NK-92 treated with Interleukin-12 subunit alpha and Interleukin-12 subunit beta, amount 100 ng/mL, for 24 hours (cell line): Measurements from ENCODE around the gene TFF1.
"Not testable (repeated sequence)": the region's sequence is repeated elsewhere in the genome, so short reads cannot be mapped to it uniquely, and the experiment has no call there.

Experiments used
- DNase-seq: peaks from one replicate; lab custom pipeline; 2025; lab: John Stamatoyannopoulos, UW

Gene TFF1

DNA sequence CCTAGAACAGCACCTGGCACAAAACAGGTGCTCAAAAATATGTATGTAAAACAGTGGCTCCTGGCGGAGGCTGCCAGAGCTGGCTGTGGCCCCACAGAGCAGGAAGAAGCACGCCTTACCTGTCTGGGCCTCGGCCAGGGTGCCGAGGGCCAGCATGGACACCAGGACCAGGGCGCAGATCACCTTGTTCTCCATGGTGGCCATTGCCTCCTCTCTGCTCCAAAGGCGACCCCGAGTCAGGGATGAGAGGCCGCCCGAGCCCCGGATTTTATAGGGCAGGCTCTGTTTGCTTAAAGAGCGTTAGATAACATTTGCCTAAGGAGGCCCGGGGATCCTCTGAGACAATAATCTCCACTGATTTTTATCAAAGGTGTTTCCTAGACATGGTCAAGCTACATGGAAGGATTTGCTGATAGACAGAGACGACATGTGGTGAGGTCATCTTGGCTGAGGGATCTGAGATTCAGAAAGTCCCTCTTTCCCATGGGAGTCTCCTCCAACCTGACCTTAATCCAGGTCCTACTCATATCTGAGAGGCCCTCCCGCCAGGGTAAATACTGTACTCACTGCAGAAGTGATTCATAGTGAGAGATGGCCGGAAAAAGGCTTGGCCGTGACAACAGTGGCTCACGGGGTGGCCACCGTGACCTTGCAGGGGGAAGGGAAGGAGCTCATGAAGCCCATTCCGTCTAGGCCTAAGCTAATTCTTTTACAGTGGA is at the start of gene TFF1:
TFF1 (minus strand) TSS at position 244 of the 719 bp plus-strand sequence; CDS start at position 204, 40 bp downstream.
- DNase-seq = no peak

GRCh38 chr21:42414928-42415769 is 48.8 kb upstream of the TFF1 start:
- DNase-seq = no peak

GRCh38 chr21:42414553-42414927 is 48.2 kb upstream of the TFF1 start:
- DNase-seq = no peak

- no peak for DNase-seq
Measured at GRCh38 chr21:42414066-42414465, 47.7 kb upstream of the TFF1 start.

- DNase-seq = no peak
Measured at GRCh38 chr21:42413500-42413899, 47.2 kb upstream of the TFF1 start.

DNA sequence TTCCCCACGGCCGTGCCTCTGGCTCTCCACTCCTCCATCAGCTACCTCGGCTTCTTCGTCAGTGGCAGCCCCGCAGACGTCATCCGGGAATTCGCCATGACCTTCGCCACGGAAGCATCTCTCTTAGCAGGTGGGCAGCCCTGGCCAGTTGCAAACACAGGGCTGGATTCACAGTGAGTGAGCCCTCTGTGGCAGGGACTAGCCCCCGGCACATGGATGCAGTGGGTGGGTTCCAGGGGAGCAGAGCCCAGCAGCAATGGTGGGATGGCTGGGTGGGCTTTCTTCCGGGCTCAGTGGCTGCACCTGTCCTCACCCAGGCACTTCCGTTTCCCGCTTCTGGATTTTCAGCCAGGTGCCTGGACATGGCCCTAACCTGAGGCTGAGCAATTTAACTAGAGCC is 46.8 kb upstream of the TFF1 start:
- no peak for DNase-seq

DNA sequence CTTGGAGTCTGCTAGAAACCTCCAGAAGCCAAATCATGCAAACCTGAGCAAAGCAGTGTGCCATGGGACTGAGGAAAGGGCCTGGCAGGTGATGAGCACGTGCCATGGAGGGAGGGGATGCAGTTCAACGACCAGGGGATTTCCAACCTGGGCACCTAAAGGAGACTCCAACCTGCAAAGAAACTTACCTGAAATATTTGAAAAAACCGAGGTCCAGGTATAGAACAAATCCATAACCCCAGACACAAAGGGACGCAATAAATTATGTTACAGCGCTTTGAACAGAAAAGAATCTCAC is 46.2 kb upstream of the TFF1 start:
- DNase-seq = no peak

DNA sequence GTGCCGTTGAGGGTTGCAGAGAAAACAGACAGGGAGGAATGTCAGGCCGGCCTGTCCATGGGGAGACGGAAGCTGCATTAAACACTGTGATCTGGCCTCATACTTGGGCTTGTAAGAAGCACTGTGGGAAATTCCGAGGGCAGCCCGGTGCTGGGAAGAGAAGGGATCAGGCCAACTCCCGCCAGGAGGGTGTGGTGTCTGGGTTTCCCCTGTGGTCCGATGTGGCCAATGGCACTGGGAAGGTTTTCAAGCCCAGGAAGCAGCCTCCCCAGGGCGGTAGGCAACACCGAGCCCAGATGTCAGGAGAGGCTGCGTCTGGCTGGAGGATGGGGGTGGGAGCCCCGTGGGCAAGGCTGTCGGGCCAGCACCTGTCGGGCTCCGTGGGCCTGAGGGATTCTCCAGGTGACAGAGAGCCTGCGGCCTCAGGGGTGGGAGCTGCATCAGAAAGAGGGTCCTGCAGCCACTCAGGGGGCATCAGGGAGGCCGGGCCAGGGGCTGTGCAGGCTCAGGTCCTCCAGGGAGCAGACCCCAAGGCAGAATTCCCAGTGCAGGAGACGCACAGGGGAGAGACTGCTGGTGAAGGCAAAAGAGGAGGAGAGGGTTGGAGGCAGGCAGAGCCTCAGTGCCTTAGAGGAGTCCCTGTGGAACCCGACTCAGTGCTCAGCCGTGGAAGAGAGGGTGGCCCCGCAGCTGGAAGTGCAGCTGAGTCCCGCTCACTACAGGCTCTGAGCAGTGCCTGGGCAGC is 45.7 kb upstream of the TFF1 start:
- no peak for DNase-seq

DNA sequence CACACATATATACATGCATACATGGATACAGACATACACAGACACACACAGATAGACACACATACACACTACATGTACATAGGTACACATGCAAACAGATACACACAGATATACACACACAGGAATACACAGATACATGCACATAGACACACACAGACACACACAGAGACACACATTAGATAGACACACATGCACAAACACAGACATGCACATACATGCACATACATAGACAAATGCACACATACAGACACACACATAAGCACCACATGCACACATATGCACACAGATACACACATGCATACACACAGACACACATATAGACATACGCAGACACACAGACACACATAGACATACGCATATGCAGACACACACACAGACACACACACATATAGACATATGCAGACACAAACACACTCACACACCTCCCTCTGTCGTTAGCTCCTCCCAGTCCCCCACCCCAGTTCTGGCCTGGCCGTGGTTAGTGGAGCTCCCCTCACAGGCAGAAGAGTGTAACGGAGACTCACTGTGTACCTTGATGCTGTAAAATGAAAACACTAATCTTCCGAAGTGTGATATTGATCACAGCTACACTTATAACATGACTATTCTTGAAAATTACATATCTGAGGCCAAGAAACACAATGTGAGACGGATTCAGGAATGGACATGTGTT is 45.0 kb upstream of the TFF1 start:
- no peak for DNase-seq

- no peak for DNase-seq
Measured at GRCh38 chr21:42409366-42409765, 43.0 kb upstream of the TFF1 start.

DNA sequence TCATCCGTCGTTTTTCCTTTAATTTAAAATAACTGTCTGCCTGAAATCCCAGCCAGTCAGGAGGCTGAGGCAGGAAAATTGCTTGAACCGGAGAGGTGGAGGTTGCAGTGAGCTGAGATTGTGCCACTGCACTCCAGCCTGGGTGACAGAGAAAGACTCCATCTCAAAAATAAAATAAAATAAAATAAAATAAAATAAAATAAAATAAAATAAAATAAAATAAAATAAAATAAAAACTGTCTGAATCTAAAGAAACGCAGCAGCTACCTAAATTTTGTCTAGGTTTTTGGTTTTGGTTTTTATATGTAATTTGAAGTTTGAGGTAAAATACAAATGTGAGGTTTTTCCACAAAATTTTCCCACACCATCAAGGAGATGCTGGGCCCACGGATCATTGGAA is 42.4 kb upstream of the TFF1 start:
- not testable (repeated sequence) for DNase-seq

- no peak for DNase-seq
Measured at GRCh38 chr21:42407476-42407875, 41.1 kb upstream of the TFF1 start.

DNA sequence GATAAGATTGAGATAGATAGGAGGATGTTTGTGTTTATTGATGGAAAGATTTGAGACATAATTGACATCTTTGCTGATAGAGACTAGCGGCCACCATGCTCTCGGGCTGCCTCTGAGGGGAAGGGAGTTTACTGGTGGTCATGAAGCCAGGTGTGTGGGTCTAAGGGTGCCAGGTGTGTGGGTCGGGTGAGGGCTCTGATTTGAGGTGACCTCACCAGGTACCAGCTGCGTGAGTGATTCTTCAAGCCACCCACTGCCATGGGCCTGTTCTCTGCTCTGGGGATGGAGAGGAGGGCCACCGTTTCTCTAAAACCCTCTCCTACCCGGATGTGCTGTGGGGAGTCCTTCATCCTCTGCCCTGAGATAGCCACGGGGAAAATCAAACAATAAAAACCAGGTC is 40.5 kb upstream of the TFF1 start:
- no peak for DNase-seq

GRCh38 chr21:42406201-42406621 is 39.9 kb upstream of the TFF1 start:
- DNase-seq = peak; percentile 46

DNA sequence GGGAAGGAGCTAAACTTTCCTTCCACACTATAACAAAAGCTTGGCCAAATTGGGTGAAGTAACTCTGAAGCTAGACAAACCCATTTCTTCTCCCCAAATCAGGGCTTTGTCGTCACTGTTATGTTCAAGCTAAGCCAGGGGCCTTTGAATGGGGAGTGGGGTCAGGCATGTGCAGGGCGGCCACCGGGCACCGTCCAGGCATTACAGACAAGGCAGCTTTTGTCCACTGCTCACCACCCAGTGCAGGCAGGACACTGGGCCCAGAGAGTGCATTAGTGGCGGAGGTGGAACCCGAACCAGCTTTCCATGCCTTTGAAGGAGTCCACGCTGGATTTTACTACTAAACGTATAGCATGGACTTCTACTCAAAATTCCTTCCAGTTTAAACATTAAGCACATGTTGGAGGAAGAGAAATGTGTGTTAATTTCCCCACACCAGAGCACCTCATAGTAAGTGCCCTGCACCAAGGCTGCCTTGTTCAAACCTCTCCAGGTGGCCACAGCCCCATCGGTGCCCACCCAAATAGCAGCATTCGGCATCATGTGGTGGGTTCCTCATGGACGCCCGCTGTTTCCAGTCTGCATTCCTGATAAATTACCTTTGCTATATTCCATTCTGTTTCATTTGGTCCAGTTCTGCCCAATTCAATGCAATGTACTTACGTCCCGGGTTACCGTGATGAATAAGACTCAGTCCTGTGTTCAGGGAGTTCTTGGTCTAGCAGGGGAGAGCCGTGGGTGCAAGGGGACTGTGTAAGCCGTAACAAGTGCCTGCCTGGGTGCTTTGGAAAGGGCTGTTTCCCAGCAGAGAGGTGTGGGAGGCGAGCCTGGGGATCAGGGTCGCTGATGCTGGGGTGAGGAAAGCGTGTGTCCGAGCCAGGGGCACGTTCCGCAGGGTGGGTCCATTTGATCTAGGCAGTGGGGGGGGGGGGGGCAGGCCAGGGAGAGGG is 39.0 kb upstream of the TFF1 start:
- no peak for DNase-seq

DNA sequence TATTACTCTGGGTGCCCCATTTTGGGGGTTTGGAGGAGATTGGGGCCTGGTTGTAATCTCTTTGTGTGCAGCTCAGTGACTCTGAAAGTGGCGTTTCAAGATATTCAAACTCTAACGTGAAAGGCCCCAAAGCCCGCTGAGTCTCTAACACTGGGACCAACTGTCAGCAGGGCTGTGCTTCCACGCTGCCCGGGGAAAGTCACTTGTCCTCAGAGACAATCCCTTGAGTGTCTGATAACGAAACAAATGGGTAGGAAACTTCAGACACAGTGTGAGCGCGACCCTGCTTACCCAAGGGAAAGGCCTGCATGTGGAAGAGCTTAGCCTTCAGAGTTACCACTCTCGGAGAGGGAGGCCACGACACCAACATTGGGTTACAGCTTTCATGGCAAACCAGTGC is 38.2 kb upstream of the TFF1 start:
- DNase-seq = peak; percentile 44

DNA sequence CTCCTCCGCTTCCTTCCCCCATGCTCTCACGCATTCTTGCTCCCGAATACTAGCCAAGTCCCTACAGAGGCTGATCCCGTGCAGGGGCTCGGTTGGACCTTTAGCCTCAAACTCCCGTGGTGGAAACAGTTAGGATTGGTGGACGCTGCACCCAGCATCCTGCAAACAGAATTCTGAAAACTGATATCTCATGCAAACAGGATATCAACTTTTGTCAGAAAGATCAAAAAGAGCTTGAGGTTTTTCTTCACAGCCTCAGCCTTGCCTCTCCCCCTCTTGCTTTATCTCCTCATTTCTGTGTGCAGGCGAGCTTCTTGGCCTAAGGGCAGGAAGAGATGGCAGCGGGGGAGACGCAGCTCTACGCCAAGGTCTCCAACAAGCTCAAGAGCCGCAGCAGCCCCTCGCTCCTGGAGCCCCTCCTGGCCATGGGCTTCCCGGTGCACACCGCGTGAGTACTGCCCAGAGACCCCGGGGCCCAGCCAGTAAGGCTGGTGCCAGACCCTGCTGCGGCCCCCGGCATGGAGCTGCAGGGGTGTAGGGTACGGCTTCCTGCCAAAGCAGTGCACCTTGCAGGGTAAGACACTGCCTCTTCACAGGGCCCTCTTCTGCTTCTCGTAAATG is 37.4 kb upstream of the TFF1 start, which contains the start of gene UBASH3A:
UBASH3A (plus strand) TSS at position 292 of the 621 bp plus-strand sequence; CDS start at position 336, 44 bp downstream.
- DNase-seq = peak; percentile 33

DNA sequence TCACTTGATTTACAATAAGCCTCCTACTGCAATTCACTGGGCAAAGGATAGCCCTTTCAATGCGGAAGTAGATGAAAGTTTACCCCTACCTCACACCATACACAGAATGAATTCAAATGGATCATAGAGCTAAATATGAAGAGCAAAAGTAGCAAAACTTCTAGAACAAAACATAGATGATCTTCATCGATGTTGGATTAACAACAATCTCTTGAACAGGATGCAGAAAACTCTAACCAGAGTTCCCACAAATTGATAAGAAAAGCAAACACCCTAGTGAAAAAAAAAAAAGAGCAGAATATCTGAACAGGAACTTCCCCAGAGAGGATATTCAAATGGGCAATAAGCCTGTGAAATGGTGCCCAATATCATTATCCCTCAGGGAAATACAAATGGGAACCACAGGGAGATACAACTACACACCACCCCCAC is 35.5 kb upstream of the TFF1 start:
- DNase-seq = no peak

- no peak for DNase-seq
Measured at GRCh38 chr21:42401154-42401553, 34.8 kb upstream of the TFF1 start.

GRCh38 chr21:42400525-42400924 is 34.2 kb upstream of the TFF1 start:
- DNase-seq = no peak
